Neural cell (in vitro differentiated cells): ENCODE data around the gene MXRA8.

Experiments
- CTCF ChIP-seq: fragments of 450-650 bp; IDR thresholded peaks from 2 replicates; pipeline ENCODE4 v1.5.1; 2014; ENCODE audit warnings: antibody characterized with exemption, mild to moderate bottlenecking, moderate library complexity; ENCODE audit not compliant: poor library complexity, severe bottlenecking
- EP300 ChIP-seq: fragments of 450-650 bp; conservative IDR thresholded peaks from 2 replicates; pipeline ENCODE4 v1.6.1; 2014; ENCODE audit warnings: antibody characterized with exemption, mild to moderate bottlenecking, moderate library complexity; ENCODE audit not compliant: poor library complexity, severe bottlenecking
- EZH2 ChIP-seq: fragments of 200-600, 300-800 bp; shearing (Covaris generic), sonication (generic); IDR thresholded peaks from 2 replicates; pipeline ENCODE4 v1.6.1; 2014; ENCODE audit warnings: antibody characterized with exemption, low read length, borderline replicate concordance, mild to moderate bottlenecking; ENCODE audit not compliant: insufficient read depth, poor library complexity, severe bottlenecking
- MXI1 ChIP-seq: fragments of 450-650 bp; conservative IDR thresholded peaks from 2 replicates; pipeline ENCODE4 v1.6.1; 2014; ENCODE audit warnings: antibody characterized with exemption, mild to moderate bottlenecking; ENCODE audit not compliant: poor library complexity, severe bottlenecking
- POLR2AphosphoS5 ChIP-seq: IDR thresholded peaks from 2 replicates; pipeline ENCODE4 v1.6.1; 2012
- RAD21 ChIP-seq: fragments of 450-650 bp; conservative IDR thresholded peaks from 2 replicates; pipeline ENCODE4 v1.6.1; 2014; ENCODE audit warnings: antibody characterized with exemption, mild to moderate bottlenecking, moderate library complexity
- REST ChIP-seq: IDR thresholded peaks from 2 replicates; pipeline ENCODE4 v1.6.1; 2012; ENCODE audit warnings: borderline replicate concordance

- TF ChIP-seq CTCF, result no peak
- TF ChIP-seq MXI1, result no peak
- TF ChIP-seq REST, result no peak
- TF ChIP-seq EZH2, result no peak
- TF ChIP-seq POLR2AphosphoS5, result no peak
- TF ChIP-seq EP300, result no peak
- no peak for TF ChIP-seq RAD21
These were observed 36.8 kb upstream of the MXRA8 start for GRCh38 chr1:1395166-1395565.
